Measurements from ENCODE around the gene FAM181A. TPM values are rescaled to one million over a fixed set of nuclear protein-coding genes. Genes with fewer than 3 reads are reported as not detected.

FAM181A gene
- total and polyA plus RNA-seq, 2 of the 4 experiments (the other 2 are of a cell fraction), result not detected

- TF ChIP-seq RFX5 (IDR thresholded peaks at IDR 0.05; ENCODE audit: low read depth, low read length) (no peak), FOS (IDR thresholded peaks at IDR 0.05; ENCODE audit: low read depth, low read length) (no peak), NFE2L2 (IDR thresholded peaks at IDR 0.05; ENCODE audit: low read depth, low read length) (no peak), SMC3 (IDR thresholded peaks at IDR 0.05; ENCODE audit: low read depth, low read length) (no peak), POLR2A (IDR thresholded peaks at IDR 0.05; ENCODE audit: low read depth, low read length) (no peak)
- TF ChIP-seq, protein P1, sequence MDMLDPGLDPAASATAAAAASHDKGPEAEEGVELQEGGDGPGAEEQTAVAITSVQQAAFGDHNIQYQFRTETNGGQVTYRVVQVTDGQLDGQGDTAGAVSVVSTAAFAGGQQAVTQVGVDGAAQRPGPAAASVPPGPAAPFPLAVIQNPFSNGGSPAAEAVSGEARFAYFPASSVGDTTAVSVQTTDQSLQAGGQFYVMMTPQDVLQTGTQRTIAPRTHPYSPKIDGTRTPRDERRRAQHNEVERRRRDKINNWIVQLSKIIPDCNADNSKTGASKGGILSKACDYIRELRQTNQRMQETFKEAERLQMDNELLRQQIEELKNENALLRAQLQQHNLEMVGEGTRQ (IDR thresholded peaks at IDR 0.05; ENCODE audit: low read depth, low read length), result no peak
Observed at GRCh38 chr14:93940437-93940836, 13.3 kb downstream of the FAM181A start (continued).
